GOT3 (cell line): ENCODE measurements around the gene HS3ST1.
"Not testable (repeated sequence)": the region's sequence is repeated elsewhere in the genome, so short reads cannot be mapped to it uniquely, and the experiment has no call there.

Source experiments
- DNase-seq: peaks from one replicate; lab custom pipeline; 2025; ENCODE audit warnings: mixed read lengths; lab: John Stamatoyannopoulos, UW

HS3ST1 gene

DNA sequence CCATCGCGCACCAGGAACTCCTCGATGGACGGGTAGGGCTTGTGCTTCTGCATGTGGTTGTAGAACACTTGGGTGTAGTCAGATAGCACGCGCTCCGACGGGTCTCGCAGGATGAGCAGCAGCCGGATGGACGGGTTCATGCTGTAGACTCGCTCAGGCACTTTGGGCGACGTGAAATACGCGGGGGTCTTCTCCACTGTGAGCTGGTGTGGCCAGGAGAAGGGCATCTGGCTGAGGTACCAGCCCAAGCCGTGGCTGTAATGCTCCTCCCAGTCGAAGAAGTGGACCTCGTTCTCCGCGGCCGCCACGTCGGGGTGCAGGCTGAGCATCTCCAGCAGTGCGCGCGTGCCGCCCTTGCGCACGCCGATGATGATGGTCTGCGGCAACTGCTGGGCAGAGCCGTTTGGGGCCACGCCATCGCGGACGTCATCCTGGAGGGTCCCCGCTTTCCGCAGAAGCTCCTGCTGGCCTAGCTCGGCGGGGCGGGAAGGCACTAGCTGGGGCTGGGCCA, 29.2 kb downstream of the HS3ST1 start:
- DNase-seq, result no peak

DNA sequence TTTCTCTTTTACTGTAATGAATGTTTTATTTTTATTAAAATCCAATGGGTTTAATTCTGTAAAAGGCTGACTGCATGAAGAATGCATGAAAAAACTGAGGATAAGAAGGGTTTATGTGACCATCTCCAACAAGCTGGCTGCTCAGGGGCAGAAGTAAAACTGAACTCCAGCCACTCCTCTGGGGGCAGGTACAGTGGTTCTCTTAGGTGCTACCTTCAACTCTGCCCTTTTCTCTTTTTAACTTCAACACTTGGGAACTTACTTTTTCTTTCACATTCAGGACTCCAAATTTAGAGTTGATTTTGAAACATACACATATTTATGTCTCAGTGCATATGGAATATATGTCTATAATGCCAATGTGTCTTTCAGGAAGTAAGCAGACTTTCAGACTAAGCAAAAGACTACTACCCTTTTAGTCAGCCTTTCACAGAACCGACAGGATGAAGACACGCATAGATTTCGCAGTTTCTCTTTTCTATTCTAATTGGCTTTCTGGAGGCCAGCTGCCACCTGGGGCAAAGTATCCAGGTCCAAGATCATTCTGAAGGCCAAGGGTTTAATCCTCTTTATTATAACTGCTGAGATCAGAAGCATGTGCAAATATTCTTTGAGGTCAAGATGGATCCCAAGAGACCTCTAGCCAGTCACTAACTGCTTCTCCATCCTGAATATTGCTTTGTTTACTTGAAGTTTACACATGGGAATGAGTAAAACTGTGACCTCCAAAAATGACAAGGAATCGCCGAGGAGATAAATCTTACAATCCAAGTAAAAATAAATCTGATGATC, 30.7 kb downstream of the HS3ST1 start:
- no peak for DNase-seq

DNA sequence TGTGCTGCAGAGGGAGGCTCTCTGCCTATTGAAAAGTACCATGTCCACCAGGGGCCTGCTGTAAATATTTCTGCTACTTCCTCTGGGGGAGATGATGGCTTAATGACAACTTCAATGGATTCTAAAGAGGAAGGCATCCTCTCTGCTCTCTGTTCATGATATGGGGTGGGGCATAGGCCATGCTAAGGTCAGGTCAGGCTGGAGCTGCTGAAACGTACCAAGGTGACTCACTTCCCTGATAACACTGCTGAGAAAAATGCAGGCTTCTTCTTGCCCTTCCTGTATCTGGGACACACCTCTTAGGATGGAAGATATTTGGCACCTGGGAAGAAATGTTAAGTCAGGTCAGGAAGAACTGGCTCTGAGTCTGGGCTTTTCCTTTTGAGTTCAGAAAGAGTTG, 31.5 kb downstream of the HS3ST1 start:
- no peak for DNase-seq

GRCh38 chr4:11393551-11393950, 35.1 kb downstream of the HS3ST1 start:
- DNase-seq, result no peak

GRCh38 chr4:11384072-11384471, 44.6 kb downstream of the HS3ST1 start:
- not testable (repeated sequence) for DNase-seq

GRCh38 chr4:11376571-11376970, 52.1 kb downstream of the HS3ST1 start:
- DNase-seq, result no peak

DNA sequence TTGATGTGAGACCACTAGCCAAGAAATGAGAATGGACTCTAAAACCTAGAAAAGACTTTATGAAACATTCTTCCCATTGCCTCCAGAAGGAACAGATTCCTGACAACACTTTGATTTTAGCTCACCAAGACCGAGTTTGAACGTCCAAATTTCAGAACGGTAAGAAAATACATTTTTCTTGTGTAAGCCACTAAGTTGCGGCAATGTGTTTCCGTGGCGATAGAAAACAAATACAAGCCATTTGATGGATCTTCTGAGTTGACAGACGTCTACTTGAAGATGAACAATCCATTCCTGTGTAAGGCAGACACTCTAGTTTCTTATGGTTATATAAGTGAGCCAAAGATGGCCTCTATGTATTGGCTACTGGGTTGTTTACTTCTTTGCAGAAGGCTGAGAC, 52.5 kb downstream of the HS3ST1 start:
- DNase-seq, result no peak

DNA sequence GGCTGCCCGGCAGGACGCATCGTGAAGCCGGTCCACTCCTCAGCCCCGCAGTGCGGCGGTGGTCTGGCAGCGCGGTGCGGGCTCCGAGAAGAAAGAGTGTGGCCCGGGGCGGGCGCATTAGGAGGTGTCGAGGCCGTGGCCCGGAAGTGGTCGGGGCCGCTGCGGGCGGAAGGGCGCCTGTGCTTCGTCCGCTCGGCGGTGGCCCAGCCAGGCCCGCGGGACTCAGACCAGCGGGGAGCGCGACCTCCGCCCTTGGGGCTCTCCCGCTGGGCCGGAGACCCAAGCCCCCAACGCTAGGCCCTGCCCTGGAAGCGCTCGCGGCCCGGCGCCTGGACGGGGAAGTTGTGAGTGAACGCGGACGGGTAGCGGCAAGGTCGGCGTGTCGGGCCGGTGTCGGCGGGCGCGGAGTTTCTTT, 60.0 kb downstream of the HS3ST1 start:
- no peak for DNase-seq

- DNase-seq, result no peak
Measured at GRCh38 chr4:11367371-11367770, 61.3 kb downstream of the HS3ST1 start.

- DNase-seq, result no peak
Measured at GRCh38 chr4:11366859-11367258, 61.8 kb downstream of the HS3ST1 start.

DNA sequence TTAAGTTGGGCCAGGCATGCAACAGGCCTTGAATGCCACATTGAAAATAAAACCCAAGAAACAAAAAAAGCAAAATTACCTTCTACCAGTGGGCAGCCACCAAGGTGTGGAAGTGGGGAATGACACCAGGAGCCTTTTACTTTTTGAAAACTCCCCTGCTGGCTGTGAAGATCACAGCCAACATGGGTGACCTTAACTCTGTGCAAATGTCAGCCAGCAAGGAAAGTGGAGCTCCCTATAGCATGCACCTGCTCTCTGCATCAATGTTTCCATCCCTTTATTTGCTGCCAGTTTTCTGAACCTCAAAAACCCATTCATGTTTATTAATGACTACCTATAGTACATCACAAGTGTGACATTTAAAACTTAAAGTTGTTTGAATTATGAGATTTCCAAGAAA, 63.7 kb downstream of the HS3ST1 start:
- DNase-seq, result no peak

- no peak for DNase-seq
Measured at GRCh38 chr4:11359591-11359990, 69.1 kb downstream of the HS3ST1 start.

- DNase-seq, result no peak
Measured at GRCh38 chr4:11355226-11355625, 73.5 kb downstream of the HS3ST1 start.

DNA sequence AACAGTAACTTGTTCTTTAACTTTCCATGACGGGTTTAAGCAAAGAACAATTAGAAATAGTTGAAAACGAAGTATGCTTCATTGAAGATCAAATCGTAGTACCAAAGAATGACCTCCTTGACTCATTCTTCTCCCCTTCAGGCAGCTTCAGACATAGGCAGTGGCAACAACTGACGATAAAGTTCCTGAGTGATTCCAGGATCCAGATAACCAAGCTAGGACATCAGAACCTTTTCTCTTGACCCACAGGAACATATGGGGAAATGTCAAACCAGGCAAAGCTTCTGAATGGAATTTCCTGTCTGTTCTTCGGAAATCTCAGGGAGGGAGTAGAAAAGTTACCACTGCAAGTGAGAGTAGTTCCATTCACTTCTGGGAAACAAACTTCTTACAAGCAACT, 74.2 kb downstream of the HS3ST1 start:
- DNase-seq, result no peak

- DNase-seq, result no peak
Measured at GRCh38 chr4:11348449-11349088, 80.1 kb downstream of the HS3ST1 start.

- DNase-seq, result no peak
Measured at GRCh38 chr4:11344916-11345315, 83.8 kb downstream of the HS3ST1 start.

- DNase-seq, result no peak
Measured at GRCh38 chr4:11343536-11343935, 85.2 kb downstream of the HS3ST1 start.
